OCI-LY7 (cell line): ENCODE data around the gene HTR3A. TPM values are rescaled to one million over a fixed set of nuclear protein-coding genes. Genes with fewer than 3 reads are reported as not detected.

Experiments
- BruUV-seq: library from RNA; stranded (reverse); fragments of 400-500 nt; replicated peaks from 2 replicates; lab custom pipeline; 2021; lab: Mats Ljungman, UMichigan
- CTCF ChIA-PET: fragments of 300-600 bp; sonication (Branson Sonifier 250); formaldehyde crosslinking; loops from one replicate; lab custom pipeline; 2022; ENCODE audit warnings: antibody characterized with exemption; ENCODE audit not compliant: unreplicated experiment; lab: Charles Lee
- POLR2A ChIA-PET: fragments of 300-600 bp; sonication (Branson Sonifier 250); formaldehyde crosslinking; loops from one replicate; lab custom pipeline; 2022; ENCODE audit warnings: antibody characterized with exemption; lab: Charles Lee
- DNase-seq: peaks from one replicate; pipeline ENCODE4 v3.0.0-alpha.2; 2015; ENCODE audit warnings: low spot score
- H2AFZ ChIP-seq: fragments of 200-600 bp; sonication (generic), shearing (Covaris generic); 2 replicates; pipeline ENCODE4 v1.6.1; 2014; ENCODE audit warnings: mild to moderate bottlenecking, antibody characterized with exemption, low read length, moderate library complexity
- H3K27ac ChIP-seq: fragments of 200-600 bp; sonication (generic); 2 replicates; pipeline ENCODE4 v1.5.1; 2014; ENCODE audit warnings: mixed run types, low read depth, mild to moderate bottlenecking, moderate library complexity, low read length, inconsistent platforms; ENCODE audit not compliant: poor library complexity, severe bottlenecking
- H3K36me3 ChIP-seq: fragments of 200-600 bp; sonication (generic); 2 replicates; pipeline ENCODE4 v1.6.1; 2014; ENCODE audit warnings: mild to moderate bottlenecking, antibody characterized with exemption, low read length, moderate library complexity, mixed read lengths; ENCODE audit not compliant: insufficient read depth
- H3K4me1 ChIP-seq: fragments of 200-600 bp; sonication (generic); 2 replicates; pipeline ENCODE4 v1.5.1; 2014; ENCODE audit warnings: mild to moderate bottlenecking, low read length; ENCODE audit not compliant: insufficient read depth, poor library complexity, severe bottlenecking
- H3K4me2 ChIP-seq: fragments of 200-600 bp; sonication (generic); 2 replicates; pipeline ENCODE4 v1.6.1; 2014; ENCODE audit warnings: mild to moderate bottlenecking, low read length
- H3K4me3 ChIP-seq: fragments of 200-600 bp; sonication (generic); 2 replicates; pipeline ENCODE4 v1.5.1; 2014; ENCODE audit warnings: mild to moderate bottlenecking, low read depth, low read length; ENCODE audit not compliant: poor library complexity, severe bottlenecking
- H3K79me2 ChIP-seq: fragments of 200-600 bp; sonication (generic); 2 replicates; pipeline ENCODE4 v1.6.1; 2016; ENCODE audit warnings: low read depth, mild to moderate bottlenecking, low read length, moderate library complexity, mixed read lengths; ENCODE audit not compliant: insufficient read depth
- H3K9me2 ChIP-seq: fragments of 200-600 bp; sonication (generic); 2 replicates; pipeline ENCODE4 v1.6.1; 2016; ENCODE audit warnings: mild to moderate bottlenecking, low read length, mixed read lengths; ENCODE audit not compliant: insufficient read depth
- H3K9me3 ChIP-seq: fragments of 200-600 bp; sonication (generic); 2 replicates; pipeline ENCODE4 v1.6.1; 2014; ENCODE audit warnings: mild to moderate bottlenecking, mixed run types, low read length, mixed read lengths
- H4K20me1 ChIP-seq: fragments of 200-600 bp; sonication (generic); 2 replicates; pipeline ENCODE4 v1.6.1; 2014; ENCODE audit warnings: mild to moderate bottlenecking, antibody characterized with exemption, low read length, moderate library complexity, mixed read lengths; ENCODE audit not compliant: insufficient read depth
- EZH2phosphoT487 ChIP-seq: fragments of 200-600 bp; sonication (generic); IDR thresholded peaks from 2 replicates; pipeline ENCODE4 v1.6.1; 2018; ENCODE audit warnings: low read depth, borderline replicate concordance, mild to moderate bottlenecking, mixed run types, antibody characterized with exemption, low read length, moderate library complexity, mixed read lengths
- intact Hi-C: fragments of 100-400 bp; cut with micrococcal nuclease; formaldehyde crosslinking; loops from one replicate; pipeline ENCODE4 v1.10.0; 2022; ENCODE audit not compliant: unreplicated experiment
- total RNA-seq, 2 experiments: library from RNA; depleted of rRNA in 1 of 2; stranded (reverse); fragments of >200 nt in 1 of 2; shearing (Covaris generic) in 1 of 2; gene quantifications; 2 replicates each; pipeline ENCODE4 v1.2.3, GENCODE V29; 2014 to 2022
- TF ChIP-seq, protein P1 (sequence below): fragments of 200-600 bp; sonication (generic); conservative IDR thresholded peaks from 2 replicates; pipeline ENCODE4 v1.5.1; 2014; ENCODE audit warnings: mild to moderate bottlenecking, antibody characterized with exemption, low read length, moderate library complexity, mixed read lengths

Gene HTR3A
- total RNA-seq, 2 experiments from 2014 or later, result not detected

DNA sequence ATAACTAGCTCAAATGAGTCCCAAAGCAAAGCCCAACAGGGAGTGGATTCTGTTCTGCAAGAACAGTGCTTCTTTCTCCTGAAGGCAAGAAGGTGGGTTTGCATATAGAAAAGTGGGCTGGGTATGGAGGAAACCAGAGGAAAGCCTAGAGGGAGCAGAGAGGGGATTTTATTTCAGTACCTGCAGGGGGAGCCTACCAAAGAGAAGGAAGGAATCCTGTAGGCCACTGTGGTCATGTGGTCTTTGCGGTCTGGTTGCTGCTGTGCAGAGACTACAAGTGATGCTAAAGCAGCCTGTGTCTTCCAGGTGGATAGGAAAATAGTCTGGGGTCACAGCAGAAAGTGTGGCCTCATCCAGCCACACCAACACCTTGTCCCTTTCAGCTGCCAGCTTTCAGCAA lies 51.4 kb downstream of the HTR3A start:
- DNase-seq, result peak; percentile 21

DNA sequence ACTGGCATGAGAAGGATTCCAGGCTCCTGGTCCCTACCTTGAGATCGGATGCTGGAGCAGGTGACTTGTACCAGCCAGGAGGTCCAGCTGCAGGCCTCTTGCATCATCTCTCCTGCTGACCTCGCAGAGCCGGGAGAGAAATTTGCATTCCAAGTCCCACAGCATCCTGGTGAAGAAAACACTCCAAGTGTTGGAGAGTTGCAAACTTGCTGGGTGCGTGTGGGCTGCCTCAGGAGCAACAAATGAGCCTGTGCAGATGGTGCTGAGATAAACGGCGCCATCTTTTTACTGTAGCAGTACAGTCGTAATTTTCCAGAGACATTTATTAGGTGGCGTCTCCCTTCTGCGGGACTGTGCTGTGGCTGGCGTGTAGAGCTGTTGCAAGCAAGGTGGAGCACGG lies 52.5 kb downstream of the HTR3A start:
- Histone ChIP-seq H3K36me3 (no peaks in the 10 kb centered on the region), H4K20me1 (no peaks in the 10 kb centered on the region), H2AFZ (no peak overlapping the region), H3K4me2 (no peak overlapping the region), H3K9me3 (no peaks in the 10 kb centered on the region), H3K4me1 (no peaks in the 10 kb centered on the region), H3K4me3 (no peak overlapping the region), H3K79me2 (no peaks in the 10 kb centered on the region), H3K27ac (no peak overlapping the region), H3K9me2 (no peaks in the 10 kb centered on the region)
- POLR2A ChIA-PET, result no interaction called here
- no peak for DNase-seq
- no peak for TF ChIP-seq EZH2phosphoT487
- TF ChIP-seq, protein P1, sequence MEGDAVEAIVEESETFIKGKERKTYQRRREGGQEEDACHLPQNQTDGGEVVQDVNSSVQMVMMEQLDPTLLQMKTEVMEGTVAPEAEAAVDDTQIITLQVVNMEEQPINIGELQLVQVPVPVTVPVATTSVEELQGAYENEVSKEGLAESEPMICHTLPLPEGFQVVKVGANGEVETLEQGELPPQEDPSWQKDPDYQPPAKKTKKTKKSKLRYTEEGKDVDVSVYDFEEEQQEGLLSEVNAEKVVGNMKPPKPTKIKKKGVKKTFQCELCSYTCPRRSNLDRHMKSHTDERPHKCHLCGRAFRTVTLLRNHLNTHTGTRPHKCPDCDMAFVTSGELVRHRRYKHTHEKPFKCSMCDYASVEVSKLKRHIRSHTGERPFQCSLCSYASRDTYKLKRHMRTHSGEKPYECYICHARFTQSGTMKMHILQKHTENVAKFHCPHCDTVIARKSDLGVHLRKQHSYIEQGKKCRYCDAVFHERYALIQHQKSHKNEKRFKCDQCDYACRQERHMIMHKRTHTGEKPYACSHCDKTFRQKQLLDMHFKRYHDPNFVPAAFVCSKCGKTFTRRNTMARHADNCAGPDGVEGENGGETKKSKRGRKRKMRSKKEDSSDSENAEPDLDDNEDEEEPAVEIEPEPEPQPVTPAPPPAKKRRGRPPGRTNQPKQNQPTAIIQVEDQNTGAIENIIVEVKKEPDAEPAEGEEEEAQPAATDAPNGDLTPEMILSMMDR, result no peak
- CTCF ChIA-PET, result no interaction called here
- BruUV-seq, result no TSS peak
- intact Hi-C loops, result no loop called here

More for the DNA sequence above, 51.4 kb downstream of the HTR3A start:
- TF ChIP-seq, protein P1, result peak; percentile 52
- TF ChIP-seq EZH2phosphoT487, result no peak
- ChIA-PET POLR2A (interaction anchor here (1.0 kb wide), 1 partner anchor 174 kb away, joined by 3 read pairs; no protein-coding TSS in a partner anchor), CTCF (no interaction called here)
- no TSS peak for BruUV-seq
- H3K4me3 ChIP-seq, result no peak overlapping the region
- H3K9me3 ChIP-seq, result no peaks in the 10 kb centered on the region
- H2AFZ ChIP-seq, result no peak overlapping the region
- H3K36me3 ChIP-seq, result no peaks in the 10 kb centered on the region
- no peak overlapping the region for H3K27ac ChIP-seq
- H3K9me2 ChIP-seq, result no peaks in the 10 kb centered on the region
- no peaks in the 10 kb centered on the region for H3K79me2 ChIP-seq
- intact Hi-C loops, result no loop called here
- H3K4me2 ChIP-seq, result no peak overlapping the region
- no peaks in the 10 kb centered on the region for H3K4me1 ChIP-seq
- H4K20me1 ChIP-seq, result no peaks in the 10 kb centered on the region

GRCh38 chr11:114027926-114028325 lies 53.0 kb downstream of the HTR3A start:
- no TSS peak for BruUV-seq
- no peak overlapping the region for H3K4me3 ChIP-seq
- TF ChIP-seq, protein P1, result peak; percentile 60
- TF ChIP-seq EZH2phosphoT487, result no peak
- no peaks in the 10 kb centered on the region for H3K9me3 ChIP-seq
- no peaks in the 10 kb centered on the region for H3K79me2 ChIP-seq
- H3K36me3 ChIP-seq, result no peaks in the 10 kb centered on the region
- no peak overlapping the region for H3K27ac ChIP-seq
- DNase-seq, result peak; percentile 17
- no peak overlapping the region for H3K4me2 ChIP-seq
- H4K20me1 ChIP-seq, result no peaks in the 10 kb centered on the region
- no peaks in the 10 kb centered on the region for H3K9me2 ChIP-seq
- POLR2A ChIA-PET, result no interaction called here
- H2AFZ ChIP-seq, result no peak overlapping the region
- CTCF ChIA-PET, result no interaction called here
- no peaks in the 10 kb centered on the region for H3K4me1 ChIP-seq
- intact Hi-C loops, result no loop called here
